IMR-90 (cell line): ENCODE data around the gene PRKAR1B. TPM values are rescaled to one million over a fixed set of nuclear protein-coding genes. Genes with fewer than 3 reads are reported as not detected.

Experiments used
- ATAC-seq: fragments of 200-7000 bp; cut with Tn5 transposase; 2 replicates; pipeline ENCODE4 v1.9.1; 2020; ENCODE audit warnings: low read depth, mild to moderate bottlenecking, moderate library complexity
- BruUV-seq: library from RNA; stranded (reverse); fragments of 400-500 nt; replicated peaks from 2 replicates; lab custom pipeline; 2021; lab: Mats Ljungman, UMichigan
- CTCF ChIA-PET: fragments of 300-600 bp; formaldehyde crosslinking; extraction: SDS; loops from one replicate; lab custom pipeline; 2021; ENCODE audit warnings: antibody characterized with exemption; lab: Yijun Ruan, JAX
- POLR2A ChIA-PET: fragments of 300-600 bp; sonication (Branson Sonifier 250); formaldehyde crosslinking; loops from one replicate; lab custom pipeline; 2022; ENCODE audit warnings: antibody characterized with exemption; ENCODE audit not compliant: unreplicated experiment; lab: Charles Lee
- DNase-seq: peaks from one replicate; pipeline ENCODE4 v3.0.0; 2013
- H2AFZ ChIP-seq: replicated peaks from 2 replicates; pipeline ENCODE3; 2013; ENCODE audit warnings: low read length, mild to moderate bottlenecking; ENCODE audit not compliant: poor library complexity
- H2AK5ac ChIP-seq: 2 replicates; pipeline ENCODE4 v1.6.1; 2013; ENCODE audit warnings: low read depth, low read length, inconsistent platforms
- H2AK9ac ChIP-seq: replicated peaks from 2 replicates; pipeline ENCODE3; 2013; ENCODE audit warnings: mild to moderate bottlenecking, low read depth, low read length, moderate library complexity; ENCODE audit not compliant: poor library complexity
- H2BK120ac ChIP-seq: 2 replicates; pipeline ENCODE4 v1.6.1; 2013; ENCODE audit warnings: low read depth, low read length, inconsistent platforms
- H2BK15ac ChIP-seq: 3 replicates; pipeline ENCODE4 v1.6.1; 2013; ENCODE audit warnings: low read depth, low read length, inconsistent platforms
- H2BK20ac ChIP-seq: 2 replicates; pipeline ENCODE4 v1.6.1; 2013; ENCODE audit warnings: low read depth, mild to moderate bottlenecking, inconsistent platforms, low read length, moderate library complexity
- H2BK5ac ChIP-seq: 2 replicates; pipeline ENCODE4 v1.6.1; 2013; ENCODE audit warnings: mild to moderate bottlenecking, low read depth, low read length, inconsistent platforms; ENCODE audit not compliant: poor library complexity, severe bottlenecking
- H3K14ac ChIP-seq: replicated peaks from 2 replicates; pipeline ENCODE4 v1.6.1; 2013; ENCODE audit warnings: low read depth, low read length, inconsistent platforms
- H3K18ac ChIP-seq: 2 replicates; pipeline ENCODE4 v1.6.1; 2013; ENCODE audit warnings: low read depth, low read length, control low read depth
- H3K23ac ChIP-seq: 2 replicates; pipeline ENCODE4 v1.6.1; 2013; ENCODE audit warnings: low read depth, low read length, inconsistent platforms
- H3K27ac ChIP-seq: 2 replicates; pipeline ENCODE4 v1.5.1; 2013; ENCODE audit warnings: mild to moderate bottlenecking, control low read depth, low read length; ENCODE audit not compliant: insufficient read depth
- H3K27me3 ChIP-seq: 2 replicates; pipeline ENCODE4 v1.6.1; 2013; ENCODE audit warnings: low read length; ENCODE audit not compliant: control insufficient read depth, insufficient read depth
- H3K36me3 ChIP-seq: 2 replicates; pipeline ENCODE4 v1.6.1; 2013; ENCODE audit warnings: low read length, mixed read lengths; ENCODE audit not compliant: control insufficient read depth, insufficient read depth
- H3K4ac ChIP-seq: 2 replicates; pipeline ENCODE4 v1.6.1; 2013; ENCODE audit warnings: low read depth, low read length, inconsistent platforms
- H3K4me1 ChIP-seq: 2 replicates; pipeline ENCODE4 v1.6.1; 2013; ENCODE audit warnings: low read length, mixed read lengths; ENCODE audit not compliant: control insufficient read depth, insufficient read depth
- H3K4me2 ChIP-seq: 2 replicates; pipeline ENCODE4 v1.6.1; 2013; ENCODE audit warnings: low read depth, mild to moderate bottlenecking, control low read depth, low read length, moderate library complexity
- H3K4me3 ChIP-seq: 2 replicates; pipeline ENCODE4 v1.5.1; 2013; ENCODE audit warnings: low read depth, mild to moderate bottlenecking, control low read depth, low read length, moderate library complexity; ENCODE audit not compliant: insufficient read depth
- H3K56ac ChIP-seq: 2 replicates; pipeline ENCODE4 v1.6.1; 2013; ENCODE audit warnings: low read length, inconsistent platforms; ENCODE audit not compliant: insufficient read depth; ENCODE audit errors: extremely low read depth
- H3K79me1 ChIP-seq, 2 experiments: 2 replicates each; pipeline ENCODE4 v1.6.1; 2013; ENCODE audit warnings: low read length in 2 of 2, inconsistent platforms in 1 of 2, low read depth in 1 of 2
- H3K9ac ChIP-seq: 2 replicates; pipeline ENCODE4 v1.6.1; 2013; ENCODE audit warnings: low read depth, low read length, control low read depth
- H3K9me1 ChIP-seq: 2 replicates; pipeline ENCODE4 v1.6.1; 2013; ENCODE audit warnings: low read length, inconsistent platforms; ENCODE audit not compliant: insufficient read depth
- H3K9me3 ChIP-seq: 2 replicates; pipeline ENCODE4 v1.6.1; 2013; ENCODE audit warnings: low read length; ENCODE audit not compliant: control insufficient read depth, insufficient read depth
- H4K20me1 ChIP-seq: 2 replicates; pipeline ENCODE4 v1.6.1; 2013; ENCODE audit warnings: low read length, inconsistent platforms; ENCODE audit not compliant: insufficient read depth
- H4K5ac ChIP-seq: 2 replicates; pipeline ENCODE4 v1.6.1; 2013; ENCODE audit warnings: mild to moderate bottlenecking, low read depth, low read length, control low read depth
- H4K8ac ChIP-seq, 2 experiments: 2 replicates each; pipeline ENCODE4 v1.6.1; 2013; ENCODE audit warnings: low read depth in 2 of 2, low read length in 2 of 2, control low read depth in 1 of 2, inconsistent platforms in 1 of 2
- H4K91ac ChIP-seq: 2 replicates; pipeline ENCODE4 v1.6.1; 2013; ENCODE audit warnings: low read depth, low read length, inconsistent platforms; ENCODE audit not compliant: insufficient read depth
- BHLHE40 ChIP-seq: fragments of 150-350 bp; IDR thresholded peaks from 2 replicates; pipeline ENCODE4 v1.6.1; 2016; ENCODE audit warnings: mild to moderate bottlenecking, low read depth, low read length
- CEBPB ChIP-seq: IDR thresholded peaks from 2 replicates; pipeline ENCODE4 v1.6.1; 2012; ENCODE audit warnings: low read depth, low read length, improper control_type of control experiment
- CHD1 ChIP-seq: IDR thresholded peaks from 2 replicates; pipeline ENCODE4 v1.6.1; 2012; ENCODE audit warnings: low read depth, low read length, improper control_type of control experiment
- MAZ ChIP-seq: IDR thresholded peaks from 2 replicates; pipeline ENCODE4 v1.6.1; 2012; ENCODE audit warnings: low read depth, mild to moderate bottlenecking, low read length, improper control_type of control experiment, moderate library complexity, borderline replicate concordance
- MXI1 ChIP-seq: IDR thresholded peaks from 2 replicates; pipeline ENCODE4 v1.6.1; 2012; ENCODE audit warnings: low read depth, mild to moderate bottlenecking, low read length, moderate library complexity, borderline replicate concordance
- NFE2L2 ChIP-seq: fragments of 150-350 bp; IDR thresholded peaks from 2 replicates; pipeline ENCODE4 v1.6.1; 2016; ENCODE audit warnings: low read depth, mild to moderate bottlenecking, low read length
- POLR2A ChIP-seq: IDR thresholded peaks from 2 replicates; pipeline ENCODE4 v1.6.1; 2012; ENCODE audit warnings: mild to moderate bottlenecking, low read depth, low read length
- RAD21 ChIP-seq: IDR thresholded peaks from 2 replicates; pipeline ENCODE4 v1.6.1; 2012; ENCODE audit warnings: low read length, improper control_type of control experiment
- RCOR1 ChIP-seq: IDR thresholded peaks from 2 replicates; pipeline ENCODE4 v1.6.1; 2012; ENCODE audit warnings: mild to moderate bottlenecking, low read length, improper control_type of control experiment; ENCODE audit not compliant: insufficient replicate concordance
- SMC3 ChIP-seq: fragments of 150-350 bp; IDR thresholded peaks from 2 replicates; pipeline ENCODE4 v1.6.1; 2016; ENCODE audit warnings: low read depth, mild to moderate bottlenecking, antibody characterized with exemption, low read length, moderate library complexity
- WGBS, 2 experiments: methylation state at CpG; one replicate each; pipeline versions ENCODE4 v1.1.5 to v1.1.7; 2013; ENCODE audit warnings: missing lambda C conversion rate in 2 of 2; ENCODE audit not compliant: insufficient read length in 1 of 2; ENCODE audit errors: extremely low coverage in 2 of 2; 5-methylcytosine and 5-hydroxymethylcytosine counted together
- dilution Hi-C: fragments of 300-500 bp; cut with HindIII; formaldehyde crosslinking; loops from one replicate; pipeline ENCODE4 v1.14.3; 2018; ENCODE audit warnings: low sequenced_read_pairs; ENCODE audit not compliant: unreplicated experiment
- in situ Hi-C: fragments of 300-500 bp; cut with MboI; formaldehyde crosslinking; loops from 3 replicates; pipeline ENCODE4 v1.14.3; 2019; ENCODE audit warnings: low sequenced_read_pairs, inconsistent platforms, mixed read lengths
- intact Hi-C: fragments of 100-400 bp; cut with micrococcal nuclease; formaldehyde crosslinking; loops from 2 replicates; pipeline ENCODE4 v1.10.0; 2022
- polyA plus RNA-seq, 3 experiments: library from polyadenylated mRNA; depleted of rRNA; stranded (reverse); fragments of >200 nt; gene quantifications; 2 replicates each; pipeline ENCODE4 v1.2.3, GENCODE V29; 2012; ENCODE audit warnings: low replicate concordance in 1 of 3
- total RNA-seq: library from RNA; depleted of rRNA; stranded (reverse); fragments of >200 nt; gene quantifications from 2 replicates; pipeline ENCODE4 v1.2.3, GENCODE V29; 2012
- TF ChIP-seq, protein P1 (sequence below): conservative IDR thresholded peaks from 2 replicates; pipeline ENCODE4 v1.5.1; 2012; ENCODE audit warnings: mild to moderate bottlenecking, low read depth, low read length, improper control_type of control experiment

The PRKAR1B gene
- total and polyA plus RNA-seq, 2 of the 4 experiments (the other 2 are of a cell fraction): 15.2 to 20.2 TPM

DNA sequence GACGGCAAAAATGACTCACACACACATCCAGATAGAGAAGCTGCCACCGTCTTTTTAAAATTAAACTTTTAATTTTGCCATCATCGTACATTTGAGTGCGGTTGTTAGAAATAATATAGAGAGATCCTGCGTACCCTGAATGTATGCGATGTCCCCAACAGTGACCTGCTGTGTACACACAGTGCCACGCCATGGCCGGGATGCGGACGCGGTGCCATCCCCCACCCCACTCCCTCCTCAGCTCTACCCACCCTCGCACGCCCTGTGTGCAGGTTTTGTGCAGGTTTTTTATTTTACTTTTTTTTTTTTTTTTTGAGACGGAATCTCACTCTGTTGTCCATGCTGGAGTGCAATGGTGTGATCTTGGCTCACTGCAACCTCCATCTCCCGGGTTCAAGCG, 148.7 kb downstream of the PRKAR1B start (continued):
- TF ChIP-seq RCOR1: no peak
- no peak for TF ChIP-seq SMC3
- no peak for TF ChIP-seq RAD21

DNA sequence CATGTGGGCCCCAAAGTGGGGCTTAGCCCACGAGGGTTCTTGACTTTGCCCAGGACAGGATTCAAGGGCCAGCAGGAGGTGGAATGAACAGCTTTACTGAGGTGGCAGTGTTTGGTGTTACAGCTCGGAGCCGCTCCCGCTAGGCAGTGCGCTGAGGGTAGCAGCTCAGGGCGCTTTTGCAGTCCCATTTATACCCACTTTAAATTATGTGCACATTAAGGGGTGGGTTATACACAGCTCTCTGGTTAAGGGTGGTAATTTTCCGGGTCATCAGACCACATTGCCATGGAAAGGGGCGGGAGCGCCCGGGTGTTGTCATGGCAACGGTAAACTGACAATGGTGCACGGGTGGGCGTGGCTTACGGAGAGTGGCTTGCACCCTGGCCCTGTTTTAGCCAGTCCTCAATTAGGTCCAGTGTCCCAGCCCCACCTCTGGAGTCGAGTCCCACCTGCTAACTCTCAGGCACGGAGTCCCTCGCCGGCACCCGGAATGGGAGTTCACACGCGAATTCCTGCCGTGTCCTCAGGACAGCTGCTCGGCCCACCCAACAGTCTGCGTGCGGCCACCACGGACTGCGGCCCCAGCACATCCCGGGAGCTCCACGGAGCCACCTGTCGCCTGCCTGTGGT, 149.2 kb downstream of the PRKAR1B start:
- Histone ChIP-seq H3K23ac (no peak overlapping the region), H3K9ac (no peak overlapping the region), H4K5ac (no peak overlapping the region), H3K4ac (no peak overlapping the region), H3K9me1 (no peaks in the 10 kb centered on the region), H2BK15ac (no peak overlapping the region), H2AK9ac (no peak overlapping the region), H3K4me1 (no peaks in the 10 kb centered on the region), H2AK5ac (no peak overlapping the region), H2BK5ac (no peak overlapping the region), H3K4me3 (no peak overlapping the region), H3K56ac (no peak overlapping the region), H3K4me2 (no peak overlapping the region), H3K79me1 (no peaks in the 10 kb centered on the region), H3K9me3 (no peaks in the 10 kb centered on the region), H3K36me3 (no peaks in the 10 kb centered on the region), H4K20me1 (no peaks in the 10 kb centered on the region), H3K14ac (no peak overlapping the region), H2AFZ (no peak overlapping the region), H3K18ac (no peak overlapping the region), H3K27ac (no peak overlapping the region), H4K8ac (no peak overlapping the region), H2BK20ac (no peak overlapping the region), H3K27me3 (no peaks in the 10 kb centered on the region), H4K91ac (no peak overlapping the region), H2BK120ac (no peak overlapping the region)
- WGBS, 2 experiments: 92% methylated on average over 16 of the region's 30 CpGs; no CpG with 5 or more reads in 1 of the 2 experiments
- DNase-seq (no peak), ATAC-seq (no peak)
- intact Hi-C loops (no loop called here), dilution Hi-C loops (no loop called here), in situ Hi-C loops (no loop called here)
- no peak for TF ChIP-seq MXI1
- no peak for TF ChIP-seq POLR2A
- TF ChIP-seq BHLHE40: no peak
- TF ChIP-seq NFE2L2: no peak
- TF ChIP-seq CHD1: no peak
- TF ChIP-seq MAZ: no peak
- TF ChIP-seq SMC3: no peak
- TF ChIP-seq, protein P1, sequence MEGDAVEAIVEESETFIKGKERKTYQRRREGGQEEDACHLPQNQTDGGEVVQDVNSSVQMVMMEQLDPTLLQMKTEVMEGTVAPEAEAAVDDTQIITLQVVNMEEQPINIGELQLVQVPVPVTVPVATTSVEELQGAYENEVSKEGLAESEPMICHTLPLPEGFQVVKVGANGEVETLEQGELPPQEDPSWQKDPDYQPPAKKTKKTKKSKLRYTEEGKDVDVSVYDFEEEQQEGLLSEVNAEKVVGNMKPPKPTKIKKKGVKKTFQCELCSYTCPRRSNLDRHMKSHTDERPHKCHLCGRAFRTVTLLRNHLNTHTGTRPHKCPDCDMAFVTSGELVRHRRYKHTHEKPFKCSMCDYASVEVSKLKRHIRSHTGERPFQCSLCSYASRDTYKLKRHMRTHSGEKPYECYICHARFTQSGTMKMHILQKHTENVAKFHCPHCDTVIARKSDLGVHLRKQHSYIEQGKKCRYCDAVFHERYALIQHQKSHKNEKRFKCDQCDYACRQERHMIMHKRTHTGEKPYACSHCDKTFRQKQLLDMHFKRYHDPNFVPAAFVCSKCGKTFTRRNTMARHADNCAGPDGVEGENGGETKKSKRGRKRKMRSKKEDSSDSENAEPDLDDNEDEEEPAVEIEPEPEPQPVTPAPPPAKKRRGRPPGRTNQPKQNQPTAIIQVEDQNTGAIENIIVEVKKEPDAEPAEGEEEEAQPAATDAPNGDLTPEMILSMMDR: no peak
- TF ChIP-seq CEBPB: no peak
- TF ChIP-seq RCOR1: no peak
- POLR2A ChIA-PET: no interaction called here
- CTCF ChIA-PET: no interaction called here
- no TSS peak for BruUV-seq
